ENCODE measurements around the gene CCL4.

DNA sequence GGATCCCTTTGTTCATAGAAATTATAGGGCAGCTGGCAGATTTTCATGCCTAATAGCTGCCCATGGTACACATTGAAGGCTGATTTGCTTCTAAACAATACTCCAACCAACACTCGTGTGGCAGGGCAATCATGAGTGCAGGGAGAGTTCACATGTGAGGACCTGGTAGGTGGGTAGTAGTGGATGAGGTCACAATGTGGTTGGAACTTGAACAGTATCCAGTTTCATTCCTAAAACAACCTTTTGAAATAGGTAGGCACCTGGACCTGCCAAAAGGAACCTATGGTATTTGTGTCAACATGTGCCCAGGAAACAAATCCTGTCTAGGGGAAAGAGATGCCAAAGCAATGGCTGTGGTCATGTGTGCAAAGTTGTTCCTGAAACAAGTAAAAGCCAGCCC lies 32.8 kb downstream of the CCL4 start:
- TF ChIP-seq, protein P1, sequence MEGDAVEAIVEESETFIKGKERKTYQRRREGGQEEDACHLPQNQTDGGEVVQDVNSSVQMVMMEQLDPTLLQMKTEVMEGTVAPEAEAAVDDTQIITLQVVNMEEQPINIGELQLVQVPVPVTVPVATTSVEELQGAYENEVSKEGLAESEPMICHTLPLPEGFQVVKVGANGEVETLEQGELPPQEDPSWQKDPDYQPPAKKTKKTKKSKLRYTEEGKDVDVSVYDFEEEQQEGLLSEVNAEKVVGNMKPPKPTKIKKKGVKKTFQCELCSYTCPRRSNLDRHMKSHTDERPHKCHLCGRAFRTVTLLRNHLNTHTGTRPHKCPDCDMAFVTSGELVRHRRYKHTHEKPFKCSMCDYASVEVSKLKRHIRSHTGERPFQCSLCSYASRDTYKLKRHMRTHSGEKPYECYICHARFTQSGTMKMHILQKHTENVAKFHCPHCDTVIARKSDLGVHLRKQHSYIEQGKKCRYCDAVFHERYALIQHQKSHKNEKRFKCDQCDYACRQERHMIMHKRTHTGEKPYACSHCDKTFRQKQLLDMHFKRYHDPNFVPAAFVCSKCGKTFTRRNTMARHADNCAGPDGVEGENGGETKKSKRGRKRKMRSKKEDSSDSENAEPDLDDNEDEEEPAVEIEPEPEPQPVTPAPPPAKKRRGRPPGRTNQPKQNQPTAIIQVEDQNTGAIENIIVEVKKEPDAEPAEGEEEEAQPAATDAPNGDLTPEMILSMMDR (IDR thresholded peaks at IDR 0.05): no peak
- no peak for TF ChIP-seq TCF7L2 (IDR thresholded peaks at IDR 0.05; ENCODE audit: low read depth, low read length)
- no peak for TF ChIP-seq POLR2AphosphoS5 (IDR thresholded peaks at IDR 0.05; ENCODE audit: low read depth, low read length)
- TF ChIP-seq, protein P2, sequence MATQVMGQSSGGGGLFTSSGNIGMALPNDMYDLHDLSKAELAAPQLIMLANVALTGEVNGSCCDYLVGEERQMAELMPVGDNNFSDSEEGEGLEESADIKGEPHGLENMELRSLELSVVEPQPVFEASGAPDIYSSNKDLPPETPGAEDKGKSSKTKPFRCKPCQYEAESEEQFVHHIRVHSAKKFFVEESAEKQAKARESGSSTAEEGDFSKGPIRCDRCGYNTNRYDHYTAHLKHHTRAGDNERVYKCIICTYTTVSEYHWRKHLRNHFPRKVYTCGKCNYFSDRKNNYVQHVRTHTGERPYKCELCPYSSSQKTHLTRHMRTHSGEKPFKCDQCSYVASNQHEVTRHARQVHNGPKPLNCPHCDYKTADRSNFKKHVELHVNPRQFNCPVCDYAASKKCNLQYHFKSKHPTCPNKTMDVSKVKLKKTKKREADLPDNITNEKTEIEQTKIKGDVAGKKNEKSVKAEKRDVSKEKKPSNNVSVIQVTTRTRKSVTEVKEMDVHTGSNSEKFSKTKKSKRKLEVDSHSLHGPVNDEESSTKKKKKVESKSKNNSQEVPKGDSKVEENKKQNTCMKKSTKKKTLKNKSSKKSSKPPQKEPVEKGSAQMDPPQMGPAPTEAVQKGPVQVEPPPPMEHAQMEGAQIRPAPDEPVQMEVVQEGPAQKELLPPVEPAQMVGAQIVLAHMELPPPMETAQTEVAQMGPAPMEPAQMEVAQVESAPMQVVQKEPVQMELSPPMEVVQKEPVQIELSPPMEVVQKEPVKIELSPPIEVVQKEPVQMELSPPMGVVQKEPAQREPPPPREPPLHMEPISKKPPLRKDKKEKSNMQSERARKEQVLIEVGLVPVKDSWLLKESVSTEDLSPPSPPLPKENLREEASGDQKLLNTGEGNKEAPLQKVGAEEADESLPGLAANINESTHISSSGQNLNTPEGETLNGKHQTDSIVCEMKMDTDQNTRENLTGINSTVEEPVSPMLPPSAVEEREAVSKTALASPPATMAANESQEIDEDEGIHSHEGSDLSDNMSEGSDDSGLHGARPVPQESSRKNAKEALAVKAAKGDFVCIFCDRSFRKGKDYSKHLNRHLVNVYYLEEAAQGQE (IDR thresholded peaks at IDR 0.05; ENCODE audit: insufficient read depth in 1 of 2, low read depth in 2 of 2, low read length in 1 of 2): no peak
- TF ChIP-seq SIN3A (IDR thresholded peaks at IDR 0.05; ENCODE audit: borderline replicate concordance, insufficient read depth, low read depth, low read length): no peak
